GM19324 (cell line): ENCODE results near the gene ADGRE2.
"Not testable (repeated sequence)": the region's sequence is repeated elsewhere in the genome, so short reads cannot be mapped to it uniquely, and the experiment has no call there.

Experiments used
- ATAC-seq: cut with Tn5 transposase; IDR thresholded peaks from one replicate; pipeline ENCODE4 v1.9.1; 2021; ENCODE audit warnings: mild to moderate bottlenecking, moderate library complexity; ENCODE audit not compliant: unreplicated experiment, low FRiP score

Gene ADGRE2

DNA sequence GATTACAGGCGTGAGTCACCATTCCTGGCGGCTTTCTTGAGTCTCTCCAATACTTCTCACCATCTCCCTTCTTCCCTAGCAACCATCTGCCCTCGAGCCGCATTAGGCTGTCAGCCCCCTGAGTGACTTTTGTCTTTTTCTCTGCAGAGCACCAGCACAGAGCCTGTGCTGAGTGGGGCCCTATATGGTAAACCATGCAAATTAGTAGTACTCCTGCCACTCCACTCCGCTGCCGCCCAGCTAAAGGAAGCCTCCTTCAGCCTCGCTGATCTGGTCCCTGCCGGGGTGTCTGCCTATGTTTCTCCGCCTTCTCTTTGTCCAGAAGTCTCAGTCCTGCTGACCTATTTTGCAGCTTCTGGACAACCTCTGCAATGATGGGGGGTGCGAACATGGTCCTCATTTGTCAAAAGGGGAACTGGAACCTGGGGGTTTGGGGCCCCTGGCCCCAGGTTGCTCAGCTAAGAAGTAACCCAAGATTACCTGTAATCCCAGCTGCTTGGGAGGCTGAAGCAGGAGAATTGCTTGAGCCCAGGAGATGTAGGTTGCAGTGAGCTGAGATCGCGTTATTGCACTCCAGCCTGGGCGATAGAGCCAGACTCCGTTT, 2.4 kb upstream of the ADGRE2 start:
- not testable (repeated sequence) for ATAC-seq

DNA sequence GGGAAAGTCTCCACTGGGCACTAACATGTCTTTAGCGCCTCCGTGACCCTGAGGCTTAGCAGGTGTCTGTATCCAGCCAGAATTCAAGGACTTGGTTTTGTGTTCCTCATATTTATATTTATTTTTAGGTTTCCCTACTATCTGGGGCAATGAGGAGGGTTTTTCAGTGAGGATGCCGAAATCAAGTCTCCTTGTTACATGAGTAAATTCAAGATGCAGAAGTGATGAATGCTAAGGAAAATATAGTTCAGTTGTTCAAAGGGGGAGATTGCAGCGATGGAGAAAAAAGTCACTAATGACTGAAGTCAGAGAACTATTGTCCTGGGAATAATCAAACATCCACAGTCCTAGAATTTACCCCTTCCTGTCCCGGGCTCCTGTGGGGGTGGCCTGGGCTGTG, 791 bp upstream of the ADGRE2 start:
- ATAC-seq = no peak

DNA sequence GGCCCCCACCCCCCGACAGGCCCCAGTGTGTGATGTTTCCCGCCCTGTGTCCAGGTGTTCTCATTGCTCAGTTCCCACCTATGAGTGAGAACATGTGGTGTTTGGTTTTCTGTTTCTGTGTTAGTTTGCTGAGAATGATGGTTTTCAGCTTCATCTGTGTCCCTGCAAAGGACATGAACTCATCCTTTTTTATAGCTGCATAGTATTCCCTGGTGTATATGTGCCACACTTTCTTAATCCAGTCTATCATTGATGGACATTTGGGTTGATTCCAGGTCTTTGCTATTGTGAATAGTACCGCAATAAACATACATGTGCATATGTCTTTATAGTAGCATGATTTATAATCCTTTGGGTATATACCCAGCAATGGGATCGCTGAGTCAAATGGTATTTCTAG, 715 bp downstream of the ADGRE2 start:
- not testable (repeated sequence) for ATAC-seq

DNA sequence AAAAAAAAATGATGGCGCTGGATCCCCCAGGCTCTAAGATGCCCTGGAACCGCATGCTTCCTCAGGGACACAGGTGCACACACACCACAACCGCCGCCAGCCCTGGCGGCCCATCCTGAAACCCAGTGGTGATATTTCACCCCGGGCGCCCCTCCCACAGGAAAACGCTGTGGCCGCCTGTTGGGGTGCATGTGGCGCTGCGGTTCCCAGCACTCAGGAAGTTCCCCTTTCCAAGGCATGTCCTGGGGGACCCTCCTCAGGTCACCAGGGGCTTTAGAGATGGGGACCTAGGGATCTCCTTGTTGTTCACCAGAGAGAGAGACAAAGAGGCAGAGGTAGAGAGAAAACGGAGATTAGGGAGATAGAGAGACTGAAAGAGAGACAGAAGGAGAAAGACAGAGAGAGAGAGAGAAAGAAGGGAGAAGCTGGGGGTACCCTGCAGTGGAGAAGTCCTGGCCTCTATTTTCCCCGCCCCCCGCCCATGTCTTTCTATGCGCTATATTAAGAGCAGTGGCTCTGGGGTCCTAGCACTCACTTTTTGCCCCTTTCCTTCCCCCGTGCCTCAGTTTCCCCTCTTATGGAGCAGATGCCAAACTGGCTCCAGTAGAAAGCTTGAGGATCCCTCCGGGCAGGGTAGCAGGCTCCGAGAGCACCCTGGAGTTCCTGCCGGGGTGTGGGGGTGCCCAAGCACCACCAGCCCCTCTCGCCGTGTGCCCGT, 2.3 kb downstream of the ADGRE2 start:
- no peak for ATAC-seq

DNA sequence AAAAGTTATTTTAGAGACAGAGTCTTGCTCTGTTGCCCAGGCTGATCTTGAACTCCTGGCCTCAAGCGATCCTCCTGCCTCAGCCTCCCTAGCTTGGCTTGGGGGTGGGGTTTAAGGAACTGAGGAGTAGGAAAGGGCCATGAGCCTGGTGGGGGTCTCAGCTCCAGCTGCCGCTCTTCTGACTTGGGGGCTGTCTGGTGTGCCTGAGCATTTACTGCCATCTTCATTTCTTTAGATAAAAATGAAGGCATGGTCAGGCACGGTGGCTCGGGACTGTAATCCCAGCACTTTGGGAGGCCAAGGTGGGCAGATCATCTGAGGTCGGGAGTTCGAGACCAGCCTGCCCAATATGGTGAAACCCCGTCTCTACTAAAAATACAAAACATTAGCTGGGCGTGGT, 3.0 kb downstream of the ADGRE2 start:
- ATAC-seq = not testable (repeated sequence)

DNA sequence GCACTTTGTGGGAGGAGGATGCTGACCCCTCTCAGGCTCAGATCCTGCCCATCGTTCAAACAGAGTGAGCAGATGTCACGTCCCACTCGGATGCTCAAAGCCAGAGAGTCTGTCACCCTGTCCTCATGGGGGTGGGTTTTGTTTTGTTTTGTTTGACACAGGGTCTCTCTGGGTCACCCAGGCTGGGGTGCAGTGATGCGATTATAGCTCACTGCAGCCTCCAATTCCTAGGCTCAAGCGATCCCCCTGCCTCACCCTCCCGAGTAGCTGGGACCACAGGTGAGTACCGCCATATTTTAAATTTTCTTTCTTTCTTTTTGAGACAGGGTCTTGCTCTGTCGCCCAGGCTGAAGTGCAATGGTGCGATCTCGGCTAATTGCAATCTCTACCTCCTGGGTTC, 4.0 kb downstream of the ADGRE2 start:
- ATAC-seq = no peak

DNA sequence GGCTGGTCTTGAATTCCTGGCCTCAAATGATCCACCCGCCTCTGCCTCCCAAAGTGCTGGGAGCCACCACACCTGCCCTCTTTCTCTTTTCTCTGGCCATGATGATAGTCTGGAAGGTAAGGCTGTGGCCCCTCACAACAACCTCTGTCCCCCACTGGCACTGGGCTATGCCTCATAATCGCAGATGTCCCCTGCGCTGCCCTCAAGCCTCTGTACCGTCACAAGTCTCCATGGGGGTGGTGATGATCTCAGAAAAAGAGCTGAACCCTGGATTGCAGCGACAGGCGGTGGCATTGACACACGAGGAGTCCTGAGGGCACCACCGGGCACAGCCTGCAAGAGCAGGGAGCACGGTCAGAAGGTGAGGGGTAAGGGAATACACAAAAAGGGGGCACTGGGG, 4.6 kb downstream of the ADGRE2 start:
- not testable (repeated sequence) for ATAC-seq

DNA sequence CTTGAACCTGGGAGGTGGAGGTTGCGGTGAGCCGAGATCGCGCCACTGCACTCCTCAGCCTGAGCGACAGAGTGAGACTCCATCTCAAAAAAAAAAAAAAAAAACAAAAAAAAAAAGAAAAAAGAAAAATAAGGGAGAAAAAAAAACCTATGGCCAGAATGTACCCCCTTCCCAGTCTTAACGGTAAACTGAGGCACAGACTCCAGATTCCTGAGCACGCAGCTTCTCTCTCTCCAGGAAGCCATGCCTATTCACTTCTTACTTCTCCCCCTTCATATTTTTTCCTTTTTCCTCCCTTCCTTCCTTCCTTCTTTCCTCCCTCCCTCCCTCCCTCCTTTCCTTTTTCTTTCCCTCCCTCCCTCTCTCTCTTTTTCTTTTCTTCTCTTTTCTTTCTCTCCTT, 5.4 kb downstream of the ADGRE2 start:
- no peak for ATAC-seq

DNA sequence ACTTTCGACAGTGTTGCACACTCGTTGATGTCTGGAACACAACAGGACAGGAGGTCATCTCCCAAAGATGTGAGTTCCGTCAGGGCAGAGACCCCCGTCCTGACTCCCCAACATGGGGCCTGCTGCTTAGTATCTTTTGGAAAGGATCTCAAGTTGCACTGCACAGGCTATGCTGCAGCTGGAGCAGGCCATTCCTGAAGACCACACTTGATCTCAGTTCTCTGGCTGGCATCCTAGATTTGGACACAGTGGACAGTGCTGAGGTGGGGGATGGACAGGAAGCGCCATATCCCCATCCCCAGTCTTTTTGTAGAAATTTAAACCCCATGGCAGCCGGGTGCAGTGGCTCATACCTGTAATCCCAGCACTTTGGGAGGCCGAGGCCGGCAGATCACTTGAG, 5.9 kb downstream of the ADGRE2 start:
- no peak for ATAC-seq

DNA sequence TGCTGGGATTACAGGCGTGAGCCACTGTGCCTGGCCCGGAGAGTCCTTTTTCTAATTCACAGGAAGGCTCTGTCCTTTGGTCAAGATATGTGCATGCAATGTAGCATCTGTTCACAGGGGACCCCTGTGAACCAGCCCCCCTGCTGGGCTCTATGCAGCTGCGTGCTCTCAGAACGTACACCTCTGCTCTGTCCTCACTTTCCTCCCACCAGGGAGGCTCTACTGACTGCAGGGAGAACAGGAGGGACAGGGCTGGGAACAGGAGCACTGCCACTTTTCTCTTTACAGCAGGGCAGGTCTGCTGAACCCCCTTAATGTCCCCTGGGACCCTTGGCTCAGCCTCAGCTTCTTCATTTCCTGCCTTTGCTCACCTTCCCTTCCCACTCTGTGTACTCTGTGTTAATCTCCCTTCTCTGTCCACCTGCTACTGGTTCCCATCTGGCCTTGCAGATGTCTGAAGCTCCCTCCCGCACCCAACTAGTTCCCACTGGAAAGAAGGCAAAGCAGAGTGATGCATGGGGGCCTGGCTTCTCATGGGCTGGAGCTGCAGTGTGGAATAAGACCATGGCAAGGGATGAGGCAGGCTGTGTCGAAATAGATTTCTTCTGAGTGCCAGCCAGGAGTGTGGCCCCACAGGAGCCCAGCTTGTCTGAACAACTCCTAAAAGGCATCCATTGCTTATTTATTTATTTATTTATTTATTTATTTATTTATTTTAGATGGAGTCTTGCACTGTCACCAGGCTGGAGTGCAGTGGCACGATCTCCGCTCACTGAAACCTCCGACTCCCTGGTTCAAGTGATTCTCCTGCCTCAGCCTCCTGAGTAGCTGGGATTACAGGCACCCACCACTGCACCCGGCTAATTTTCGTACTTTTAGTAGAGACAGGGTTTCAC, 7.2 kb downstream of the ADGRE2 start:
- no peak for ATAC-seq

DNA sequence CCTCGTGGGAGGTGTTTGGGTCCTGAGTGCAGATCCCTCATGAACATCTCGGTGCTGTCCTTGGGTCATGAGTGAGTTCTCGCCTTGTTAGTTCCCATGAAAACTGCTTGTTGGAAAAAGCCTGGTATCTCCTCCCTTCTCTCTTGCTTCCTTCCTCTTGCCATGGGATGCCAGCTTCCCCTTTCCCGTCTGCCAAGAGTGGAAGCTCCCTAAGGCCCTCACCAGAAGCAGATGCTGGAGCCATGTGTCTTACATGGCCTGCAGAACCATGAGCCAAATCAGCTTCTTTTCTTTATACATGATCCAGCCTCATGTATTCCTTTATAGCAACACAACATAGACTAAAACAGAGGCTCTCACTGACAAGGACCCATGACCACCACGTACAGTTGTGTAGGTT, 8.2 kb downstream of the ADGRE2 start:
- no peak for ATAC-seq

DNA sequence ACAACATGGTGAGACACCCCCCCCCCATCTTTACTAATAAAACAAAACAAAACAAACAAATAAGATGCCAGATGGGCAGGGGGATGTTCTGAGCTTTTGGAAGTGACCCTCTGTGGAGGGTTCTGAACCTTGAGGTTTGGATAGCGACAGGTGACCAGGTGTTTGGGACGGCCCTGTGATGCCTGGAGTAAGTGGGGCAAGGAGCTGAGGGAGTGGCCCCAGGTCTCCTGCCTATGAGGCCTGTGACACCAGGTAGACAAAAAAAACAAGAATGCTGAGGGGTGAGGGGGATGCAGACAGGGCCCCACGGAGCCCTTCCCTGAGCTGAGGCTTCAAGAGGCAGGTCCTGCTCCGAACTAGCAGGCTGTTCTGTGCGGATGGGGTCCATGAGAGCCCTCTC, 9.2 kb downstream of the ADGRE2 start:
- ATAC-seq = no peak

DNA sequence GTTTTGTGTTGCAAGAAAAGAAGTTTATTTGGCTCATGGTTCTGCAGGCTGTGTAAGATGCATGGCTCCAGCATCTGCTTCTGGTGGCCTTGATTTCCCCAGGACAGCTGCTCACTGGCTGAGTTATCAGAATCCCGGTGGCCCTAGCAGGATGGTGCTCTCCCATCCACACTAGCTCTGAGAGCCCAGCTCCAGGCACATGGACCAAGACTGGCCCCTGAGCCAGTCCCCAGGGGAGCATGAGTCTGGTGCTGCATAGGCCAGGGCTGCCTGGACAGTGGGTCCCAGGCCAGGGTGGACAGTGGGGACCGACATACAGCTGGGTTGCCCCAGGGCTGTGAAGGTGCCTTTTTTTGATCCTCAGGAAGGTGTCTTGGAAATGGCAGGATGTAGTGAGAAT, 10.4 kb downstream of the ADGRE2 start:
- no peak for ATAC-seq

DNA sequence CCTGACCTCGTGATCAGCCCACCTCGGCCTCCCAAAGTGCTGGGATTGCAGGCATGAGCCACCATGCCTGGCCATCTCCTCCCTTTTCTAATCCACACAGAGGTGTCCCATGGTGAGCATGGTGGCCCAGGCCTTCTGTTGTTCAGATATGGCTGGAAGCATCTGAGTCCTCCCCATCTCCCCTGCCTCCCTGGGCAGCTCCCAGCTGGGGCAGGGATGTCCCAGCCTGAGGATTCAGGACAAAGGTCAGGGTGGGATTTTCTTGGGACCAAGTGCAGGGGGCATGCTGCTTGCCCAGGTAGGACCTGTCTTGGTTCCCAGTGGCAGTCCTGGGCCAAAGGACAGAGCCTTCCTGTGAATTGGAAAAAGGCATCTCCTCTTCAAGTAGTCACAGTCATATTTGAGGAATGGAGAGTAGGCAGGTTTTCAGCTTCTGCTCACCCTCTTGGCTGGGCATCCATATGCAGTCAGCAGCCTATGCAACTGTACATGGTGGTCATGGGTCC, 10.8 kb downstream of the ADGRE2 start:
- no peak for ATAC-seq

DNA sequence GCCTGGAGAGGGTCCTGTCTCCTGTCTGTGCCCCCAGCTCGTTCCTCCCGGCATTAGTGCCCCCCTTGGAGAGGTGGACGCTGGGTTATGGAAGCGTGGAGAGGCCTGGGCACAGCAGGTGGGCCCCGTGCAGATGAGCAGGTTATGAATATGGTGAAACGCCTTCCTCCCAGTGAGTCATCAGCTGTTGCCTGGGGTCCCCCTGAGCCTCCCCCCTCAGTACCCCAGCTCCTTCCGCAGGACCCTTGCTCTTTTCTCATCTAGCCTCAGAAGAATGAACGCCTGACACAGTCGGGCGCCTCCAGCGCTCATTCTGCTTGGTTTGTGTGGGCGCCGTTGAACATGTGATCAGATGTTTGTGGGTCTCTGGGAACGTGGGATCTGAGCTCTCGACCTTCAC, 12.5 kb downstream of the ADGRE2 start:
- not testable (repeated sequence) for ATAC-seq

DNA sequence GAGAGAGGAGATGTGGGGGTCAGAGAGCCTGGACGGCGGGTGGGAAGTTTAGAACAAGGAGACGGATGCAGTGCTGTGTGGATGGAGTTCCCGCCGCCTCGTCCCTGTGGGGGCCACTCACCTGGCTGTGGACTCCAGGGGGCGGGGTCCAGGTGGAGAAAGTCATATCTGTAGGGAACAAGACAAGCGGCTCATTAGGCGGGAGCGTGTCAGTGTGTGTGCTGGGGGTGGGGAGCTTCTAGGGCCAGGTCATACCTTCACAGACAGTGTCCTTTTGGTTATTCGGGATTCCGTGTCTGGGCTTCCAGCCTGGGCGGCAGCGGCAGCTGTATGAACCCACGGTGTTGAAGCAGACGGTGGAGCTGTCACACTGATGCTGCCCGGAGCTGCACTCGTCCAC, 13.0 kb downstream of the ADGRE2 start:
- ATAC-seq = not testable (repeated sequence)

DNA sequence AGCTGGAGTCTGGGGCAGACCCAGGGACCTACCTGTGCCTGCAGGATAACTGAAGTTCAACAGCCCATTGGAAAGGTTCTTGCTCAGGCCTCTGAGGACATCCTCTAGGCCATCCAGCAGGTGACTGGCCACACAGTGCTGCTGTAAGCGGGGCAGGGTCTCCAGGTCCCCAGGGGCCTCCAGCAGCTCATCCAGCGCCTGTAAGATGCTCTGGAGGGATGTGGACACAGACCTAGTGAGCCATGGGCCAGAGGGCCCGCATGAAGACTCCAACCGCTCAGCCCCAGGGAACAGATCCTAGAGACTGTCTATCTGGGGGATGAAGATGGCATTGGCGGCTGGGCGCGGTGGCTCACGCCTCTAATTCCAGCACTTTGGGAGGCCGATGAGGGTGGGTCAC, 14.0 kb downstream of the ADGRE2 start:
- ATAC-seq = no peak

DNA sequence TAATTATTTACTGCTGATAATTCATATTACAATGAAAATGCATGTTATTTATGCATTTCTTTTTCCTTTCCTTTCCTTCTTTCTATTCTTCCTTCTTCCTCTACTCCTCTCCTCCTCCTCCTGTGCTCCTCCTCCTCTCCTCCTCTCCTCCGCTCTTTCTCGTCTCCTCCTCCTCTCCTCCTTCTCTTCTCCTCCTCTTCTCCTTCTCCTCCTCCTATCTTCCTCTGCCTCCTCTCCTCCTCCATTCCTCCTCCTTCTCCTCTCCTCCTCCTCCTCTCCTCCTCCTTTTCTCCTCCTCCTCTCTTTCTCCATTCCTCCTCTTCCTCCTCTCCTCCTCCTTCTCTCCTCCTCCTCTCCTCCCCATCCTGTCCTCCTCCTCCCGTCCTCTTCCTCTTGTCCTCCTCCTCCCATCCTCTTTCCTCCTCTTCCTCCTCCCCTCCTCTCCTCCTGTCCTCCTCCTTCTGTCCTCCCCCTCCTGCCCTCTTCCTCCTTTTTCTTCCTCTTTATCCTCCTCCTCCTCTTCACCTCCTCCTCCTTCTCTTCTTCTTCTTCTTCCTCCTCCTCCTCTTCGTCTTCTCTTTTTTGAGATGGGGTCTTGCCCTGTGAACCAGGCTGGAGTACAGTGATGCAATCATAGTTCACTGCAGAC, 14.7 kb downstream of the ADGRE2 start:
- no peak for ATAC-seq

DNA sequence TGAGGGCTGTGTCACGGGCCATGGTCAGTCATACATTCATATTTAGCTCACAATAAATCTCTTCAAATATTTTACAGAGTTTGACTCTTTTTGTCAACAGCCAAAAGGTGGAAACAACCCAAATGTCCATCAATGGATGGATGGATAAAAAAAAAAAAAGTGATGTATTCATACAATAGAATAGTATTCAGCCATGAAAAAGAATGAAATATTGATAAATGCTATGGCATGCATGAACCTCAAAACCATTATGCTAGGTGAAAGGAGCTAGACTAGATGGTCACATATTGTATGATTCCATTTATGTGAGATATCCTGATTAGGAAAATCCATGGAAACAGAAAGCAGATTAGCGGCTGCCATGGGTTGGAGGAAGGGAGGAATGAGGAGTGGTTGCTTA, 16.2 kb downstream of the ADGRE2 start:
- no peak for ATAC-seq

DNA sequence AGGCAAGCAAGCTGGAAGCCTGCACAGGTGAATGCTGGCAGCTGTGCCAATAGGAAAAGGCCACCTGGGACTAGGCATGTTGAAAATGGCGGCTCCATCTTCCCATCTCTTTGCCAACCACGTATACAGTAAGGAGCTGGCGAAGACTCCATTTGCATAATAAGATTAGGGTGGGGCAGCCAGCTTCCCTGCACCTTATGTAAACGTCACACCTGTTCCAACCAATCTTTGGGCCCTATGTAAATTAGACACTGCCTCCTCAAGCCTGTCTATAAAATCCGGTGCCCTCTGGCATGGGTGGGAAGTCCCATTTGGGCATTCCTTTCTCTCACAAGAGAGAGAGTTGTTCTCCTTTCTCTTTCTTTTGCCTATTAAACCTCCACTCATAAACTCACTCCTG, 16.8 kb downstream of the ADGRE2 start:
- ATAC-seq = no peak

DNA sequence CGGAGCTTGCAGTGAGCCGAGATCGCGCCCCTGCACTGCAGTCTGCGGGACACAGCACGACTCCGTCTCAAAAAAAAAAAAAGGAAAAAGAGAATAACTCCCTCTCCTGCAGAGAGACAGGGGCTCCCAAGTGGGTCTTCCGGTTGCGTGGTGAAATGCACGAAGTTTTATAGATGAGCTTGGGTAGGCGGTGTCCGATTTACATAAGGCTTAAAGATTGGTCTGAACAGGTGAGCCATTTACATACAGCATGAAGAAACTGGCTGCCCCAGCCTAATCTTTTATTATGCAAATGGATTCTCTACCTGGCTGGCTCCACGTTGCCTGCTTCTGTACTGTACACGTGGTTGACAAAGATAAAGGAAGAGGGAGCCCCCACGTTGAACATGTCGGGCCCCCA, 19.5 kb downstream of the ADGRE2 start:
- ATAC-seq = no peak
